ENCODE measurements around the gene GPR183. TPM values are rescaled to one million over a fixed set of nuclear protein-coding genes. Genes with fewer than 3 reads are reported as not detected.

Gene GPR183
- total RNA-seq, result 9.8 TPM

GRCh38 chr13:99307247-99307646, at the start of gene GPR183:
TSS of gene GPR183 (minus strand) at chr13:99307399. CDS start at chr13:99296145, 11,254 bp downstream.

GRCh38 chr13:99258210-99258860, 48.9 kb downstream of the GPR183 start, which contains the start of gene GPR18:
TSS of gene GPR18 (minus strand) at chr13:99258379. CDS start at chr13:99255872, 2,507 bp downstream.

Small RNA genes within 50 kb of the gene (small RNA-seq; reads per million reads assigned to genes)
- not detected for gene MIR623 (ENCODE audit: low replicate concordance)

Other genes with a start within 250 kb of the GPR183 start
- gene UBAC2, start 106.5 kb downstream of the GPR183 start, total RNA-seq, result 74.6 TPM
- not detected for gene GPR18, start 49.0 kb downstream of the GPR183 start, total RNA-seq
- gene TM9SF2, start 194.1 kb upstream of the GPR183 start, total RNA-seq, result 140 TPM